GM18907 (cell line): ENCODE data around the gene BLACAT1.
"Not testable (repeated sequence)": the region's sequence is repeated elsewhere in the genome, so short reads cannot be mapped to it uniquely, and the experiment has no call there.

ENCODE experiments used
- ATAC-seq: cut with Tn5 transposase; IDR thresholded peaks from one replicate; pipeline ENCODE4 v1.9.1; 2021; ENCODE audit warnings: mild to moderate bottlenecking, moderate library complexity; ENCODE audit not compliant: unreplicated experiment

BLACAT1 gene

DNA sequence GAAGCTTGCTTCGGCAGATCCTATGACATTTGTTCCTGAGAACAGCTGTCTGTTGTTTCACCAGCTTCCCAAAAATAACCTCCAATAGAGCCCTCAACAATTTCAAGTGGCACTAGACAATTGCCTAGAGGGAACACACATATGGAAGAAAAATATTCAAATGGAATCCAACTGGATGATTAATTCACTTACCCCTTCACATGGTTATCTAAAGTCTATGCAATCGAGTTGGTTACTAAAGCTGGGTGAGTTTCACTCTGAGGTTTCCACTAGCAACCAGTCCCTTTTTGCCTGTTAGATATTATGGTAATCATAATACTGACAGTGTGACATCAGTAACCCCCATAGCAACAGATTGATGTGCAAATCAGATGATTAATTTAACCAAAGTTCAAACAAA lies 34.0 kb downstream of the BLACAT1 start, which contains the start of gene LEMD1:
TSS of gene LEMD1 (minus strand) at position 259 of the 400 bp plus-strand sequence. CDS start 1,520 bp downstream, outside the sequence.
- no peak for ATAC-seq

DNA sequence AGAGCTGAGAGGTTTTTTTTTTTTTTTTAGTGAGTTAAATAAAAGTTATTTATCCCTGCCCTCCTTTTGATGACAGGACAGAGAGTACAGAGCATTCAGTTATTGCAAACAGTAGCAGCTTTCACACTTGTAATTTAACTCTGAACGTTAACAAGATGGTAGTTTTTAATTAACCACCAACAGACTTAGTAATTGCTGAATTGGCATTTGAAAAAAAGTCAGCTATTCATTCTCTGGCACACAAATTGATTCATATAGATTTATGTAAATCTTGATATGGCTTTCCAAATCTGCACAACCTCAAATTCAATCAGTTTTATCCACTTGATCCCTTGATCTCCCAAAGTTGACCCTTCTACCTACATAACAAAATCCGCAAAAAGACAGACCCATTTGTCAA lies 34.9 kb downstream of the BLACAT1 start:
- no peak for ATAC-seq

DNA sequence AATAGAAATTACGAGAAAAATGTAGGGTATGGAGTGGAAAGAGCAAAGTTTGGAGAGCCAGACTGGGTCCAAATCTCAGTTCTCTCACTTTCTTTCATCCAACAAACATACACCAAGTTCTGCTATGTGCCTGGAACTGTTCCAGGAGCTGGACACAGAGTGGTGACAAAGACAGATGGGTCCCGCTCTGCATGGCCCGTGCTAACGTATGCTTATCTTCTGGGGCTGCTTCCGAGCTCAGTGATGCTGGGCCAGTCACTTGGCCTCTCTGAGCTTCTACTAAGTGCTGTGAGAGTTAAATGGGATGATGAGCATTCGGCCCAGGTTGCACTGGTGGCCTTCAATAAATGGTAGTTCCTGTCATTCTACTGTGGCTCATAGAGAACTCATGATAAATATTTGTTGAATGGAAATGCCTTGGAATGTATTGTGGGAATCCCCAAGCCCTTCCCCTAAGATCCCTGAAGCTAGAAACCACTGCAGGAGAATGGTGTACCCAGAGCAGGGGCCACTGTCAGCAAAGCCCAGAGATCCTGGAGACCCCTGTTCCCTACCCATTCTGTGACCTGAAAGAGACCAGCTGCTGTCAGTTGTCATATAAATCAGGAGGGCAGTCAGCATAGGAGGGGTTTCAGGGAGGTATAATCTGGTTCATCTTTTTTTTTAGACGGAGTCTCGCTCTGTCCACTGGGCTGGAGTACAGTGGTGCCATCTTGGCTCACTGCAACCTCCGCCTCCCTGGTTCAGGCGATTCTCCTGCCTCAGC lies 37.8 kb downstream of the BLACAT1 start:
- ATAC-seq = no peak

GRCh38 chr1:205416322-205416721 lies 39.5 kb downstream of the BLACAT1 start:
- ATAC-seq = no peak

DNA sequence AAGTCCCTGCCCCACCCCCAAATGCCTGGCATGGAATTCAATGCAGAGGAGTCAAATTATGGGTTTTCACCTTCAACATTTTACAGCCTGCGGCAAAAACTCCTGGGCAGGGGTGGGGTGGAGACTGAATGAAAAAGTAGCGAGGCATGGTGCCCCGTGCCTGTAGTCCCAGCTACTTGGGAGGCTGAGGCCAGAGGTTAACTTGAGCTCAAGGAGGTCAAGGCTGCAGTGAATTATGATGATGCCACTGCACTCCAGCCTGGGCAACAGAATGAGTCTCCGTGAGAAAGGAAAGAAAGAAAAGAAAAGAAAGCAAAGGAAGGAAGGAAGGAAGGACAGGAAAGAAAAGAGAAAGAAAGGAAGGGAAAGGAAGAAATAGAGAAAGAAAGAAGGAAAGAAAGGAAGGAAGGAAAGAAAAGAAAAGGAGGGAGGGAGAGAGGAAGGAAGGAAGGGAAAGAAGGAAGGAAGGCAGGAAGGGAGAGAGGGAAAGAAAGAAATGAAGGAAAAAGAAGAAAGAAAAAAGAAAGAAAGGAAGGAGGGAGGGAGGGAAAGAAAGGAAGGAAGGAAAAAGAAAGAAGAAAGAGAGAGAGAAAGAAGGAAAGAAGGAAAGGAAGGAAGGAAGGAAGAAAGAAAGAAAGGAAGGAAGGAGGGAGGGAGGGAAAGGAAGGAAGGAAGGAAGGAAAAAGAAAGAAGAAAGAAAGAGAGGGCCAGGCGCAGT lies 45.1 kb downstream of the BLACAT1 start:
- no peak for ATAC-seq

GRCh38 chr1:205407970-205408369 lies 47.9 kb downstream of the BLACAT1 start:
- no peak for ATAC-seq

GRCh38 chr1:205406252-205406651 lies 49.6 kb downstream of the BLACAT1 start:
- not testable (repeated sequence) for ATAC-seq
